SK-N-SH treated with all-trans-retinoic acid at 6 μM for 48 hours (cell line): ENCODE measurements around the gene PRKAG2.

Experiments used
- ATAC-seq: fragments of 200-7000 bp; cut with Tn5 transposase; 3 replicates; pipeline ENCODE4 v1.9.1; 2020; ENCODE audit warnings: mild to moderate bottlenecking, moderate library complexity
- ARNTL ChIP-seq: fragments of 450-650 bp; formaldehyde crosslinking; IDR thresholded peaks from 2 replicates; pipeline ENCODE4 v1.5.0; 2020; ENCODE audit warnings: low read depth, mild to moderate bottlenecking, moderate library complexity, borderline replicate concordance
- BACH2 ChIP-seq: fragments of 250-450 bp; sonication (Bioruptor Pico); IDR thresholded peaks from 2 replicates; pipeline ENCODE4 v1.9.0; 2021; ENCODE audit warnings: mild to moderate bottlenecking, borderline replicate concordance
- CREB5 ChIP-seq: fragments of 250-450 bp; sonication (Bioruptor Pico); IDR thresholded peaks from 2 replicates; pipeline ENCODE4 v1.5.1; 2020; ENCODE audit warnings: low read depth, mild to moderate bottlenecking, moderate library complexity
- CSDC2 ChIP-seq: fragments of 250-450 bp; sonication (Bioruptor Pico); IDR thresholded peaks from 2 replicates; pipeline ENCODE4 v1.5.0; 2020; ENCODE audit warnings: mild to moderate bottlenecking, moderate library complexity
- ESRRG ChIP-seq: fragments of 250-450 bp; sonication (Bioruptor Pico); IDR thresholded peaks from 2 replicates; pipeline ENCODE4 v1.6.1; 2021; ENCODE audit warnings: mild to moderate bottlenecking
- GLIS3 ChIP-seq: fragments of 250-450 bp; sonication (Bioruptor Pico); IDR thresholded peaks from 2 replicates; pipeline ENCODE4 v1.5.0; 2020; ENCODE audit warnings: mild to moderate bottlenecking, moderate library complexity
- ISL1 ChIP-seq: fragments of 250-450 bp; sonication (Bioruptor Pico); IDR thresholded peaks from 2 replicates; pipeline ENCODE4 v2.1.2; 2022; ENCODE audit warnings: mild to moderate bottlenecking, moderate library complexity
- PATZ1 ChIP-seq: fragments of 250-450 bp; sonication (Bioruptor Pico); IDR thresholded peaks from 2 replicates; pipeline ENCODE4 v1.8.0; 2020; ENCODE audit warnings: mild to moderate bottlenecking, moderate library complexity, borderline replicate concordance
- PPARA ChIP-seq: fragments of 250-450 bp; sonication (Bioruptor Pico); IDR thresholded peaks from 2 replicates; pipeline ENCODE4 v1.5.0; 2020; ENCODE audit warnings: mild to moderate bottlenecking, borderline replicate concordance
- RARB ChIP-seq: fragments of 250-450 bp; sonication (Bioruptor Pico); IDR thresholded peaks from 2 replicates; pipeline ENCODE4 v1.8.0; 2021; ENCODE audit warnings: mild to moderate bottlenecking, moderate library complexity
- SNAI2 ChIP-seq: fragments of 250-450 bp; sonication (Bioruptor Pico); IDR thresholded peaks from 2 replicates; pipeline ENCODE4 v1.5.0; 2020; ENCODE audit warnings: mild to moderate bottlenecking, moderate library complexity
- TCF4 ChIP-seq: fragments of 250-450 bp; sonication (Bioruptor Pico); IDR thresholded peaks from 2 replicates; pipeline ENCODE4 v1.8.0; 2021; ENCODE audit warnings: mild to moderate bottlenecking, moderate library complexity, borderline replicate concordance
- TOX ChIP-seq: fragments of 250-450 bp; sonication (Bioruptor Pico); IDR thresholded peaks from 2 replicates; pipeline ENCODE4 v1.8.0; 2021; ENCODE audit warnings: mild to moderate bottlenecking, moderate library complexity, borderline replicate concordance
- ZC3H10 ChIP-seq: fragments of 250-450 bp; sonication (Bioruptor Pico); IDR thresholded peaks from 2 replicates; pipeline ENCODE4 v1.5.1; 2021; ENCODE audit warnings: mild to moderate bottlenecking, moderate library complexity
- ZFP3 ChIP-seq: fragments of 250-450 bp; sonication (Bioruptor Pico); IDR thresholded peaks from 2 replicates; pipeline ENCODE4 v1.5.0; 2020; ENCODE audit warnings: mild to moderate bottlenecking, moderate library complexity
- ZFP30 ChIP-seq: fragments of 450-650 bp; formaldehyde crosslinking; IDR thresholded peaks from 2 replicates; pipeline ENCODE4 v1.5.0; 2022; ENCODE audit warnings: mild to moderate bottlenecking, moderate library complexity
- ZNF565 ChIP-seq: fragments of 450-650 bp; formaldehyde crosslinking; conservative IDR thresholded peaks from 2 replicates; pipeline ENCODE4 v1.5.0; 2020; ENCODE audit warnings: low read depth, mild to moderate bottlenecking, moderate library complexity
- ZNF70 ChIP-seq: fragments of 450-650 bp; formaldehyde crosslinking; IDR thresholded peaks from 2 replicates; pipeline ENCODE4 v1.5.0; 2020; ENCODE audit warnings: mild to moderate bottlenecking, moderate library complexity
- ZNF8 ChIP-seq: fragments of 450-650 bp; formaldehyde crosslinking; IDR thresholded peaks from 2 replicates; pipeline ENCODE4 v1.5.0; 2020; ENCODE audit warnings: mild to moderate bottlenecking, moderate library complexity
- TF ChIP-seq, protein P1 (sequence below): fragments of 250-450 bp; sonication (Bioruptor Pico); IDR thresholded peaks from 2 replicates; pipeline ENCODE4 v1.8.0; 2021; ENCODE audit warnings: low read depth, mild to moderate bottlenecking, moderate library complexity, borderline replicate concordance
- TF ChIP-seq, protein P2 (sequence below): fragments of 250-450 bp; sonication (Bioruptor Pico); IDR thresholded peaks from 2 replicates; pipeline ENCODE4 v1.5.0; 2020; ENCODE audit warnings: mild to moderate bottlenecking, moderate library complexity
- TF ChIP-seq, protein P3 (sequence below): fragments of 250-450 bp; sonication (Bioruptor Pico); IDR thresholded peaks from 2 replicates; pipeline ENCODE4 v1.5.1; 2021; ENCODE audit warnings: mild to moderate bottlenecking, moderate library complexity

The PRKAG2 gene

DNA sequence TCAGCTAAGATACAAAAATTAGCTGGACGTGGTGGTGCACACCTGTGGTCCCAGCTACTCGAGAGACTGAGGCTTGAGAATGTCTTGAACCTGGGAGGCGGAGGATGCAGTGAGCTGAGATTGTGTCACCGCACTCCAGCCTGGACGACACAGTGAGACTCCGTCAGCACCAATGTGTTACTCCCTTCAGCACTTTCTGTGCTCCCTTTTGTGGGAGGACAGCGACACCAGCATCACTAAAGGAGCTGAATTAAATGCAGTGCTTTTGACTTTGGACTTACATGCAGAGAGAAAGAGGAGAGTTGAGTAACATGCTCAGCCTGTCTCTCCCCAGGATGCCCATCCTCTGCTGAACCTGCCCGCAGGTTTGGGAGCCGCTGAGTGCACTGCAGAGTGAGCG is 265.0 kb downstream of the PRKAG2 start (continued):
- TF ChIP-seq, protein P1, sequence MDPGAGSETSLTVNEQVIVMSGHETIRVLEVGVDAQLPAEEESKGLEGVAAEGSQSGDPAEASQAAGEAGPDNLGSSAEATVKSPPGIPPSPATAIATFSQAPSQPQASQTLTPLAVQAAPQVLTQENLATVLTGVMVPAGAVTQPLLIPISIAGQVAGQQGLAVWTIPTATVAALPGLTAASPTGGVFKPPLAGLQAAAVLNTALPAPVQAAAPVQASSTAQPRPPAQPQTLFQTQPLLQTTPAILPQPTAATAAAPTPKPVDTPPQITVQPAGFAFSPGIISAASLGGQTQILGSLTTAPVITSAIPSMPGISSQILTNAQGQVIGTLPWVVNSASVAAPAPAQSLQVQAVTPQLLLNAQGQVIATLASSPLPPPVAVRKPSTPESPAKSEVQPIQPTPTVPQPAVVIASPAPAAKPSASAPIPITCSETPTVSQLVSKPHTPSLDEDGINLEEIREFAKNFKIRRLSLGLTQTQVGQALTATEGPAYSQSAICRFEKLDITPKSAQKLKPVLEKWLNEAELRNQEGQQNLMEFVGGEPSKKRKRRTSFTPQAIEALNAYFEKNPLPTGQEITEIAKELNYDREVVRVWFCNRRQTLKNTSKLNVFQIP (CRISPR knock-in tag) = no peak
- TF ChIP-seq, all 23 proteins: peak for 0

DNA sequence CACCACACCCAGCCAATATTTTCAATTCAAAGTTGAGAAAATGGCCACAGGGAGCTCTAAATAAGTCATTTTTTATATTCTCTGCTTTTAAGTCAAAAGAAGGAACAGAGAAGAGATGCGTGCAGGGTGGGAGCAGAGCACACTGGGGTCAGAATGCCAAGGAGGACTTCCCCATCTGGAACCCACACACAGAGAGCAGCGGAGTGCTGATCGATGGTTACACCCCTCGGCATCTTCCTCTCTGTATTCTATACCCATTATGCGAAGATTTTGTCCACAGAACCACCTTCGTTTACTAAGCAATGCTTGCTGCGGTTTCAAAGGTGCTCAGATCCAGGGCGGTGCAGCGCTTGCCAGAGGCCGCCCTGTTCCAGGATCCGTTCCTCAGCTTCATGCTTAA is 265.9 kb downstream of the PRKAG2 start:
- TF ChIP-seq ZC3H10 (CRISPR knock-in tag) (no peak), ARNTL (CRISPR knock-in tag) (no peak), GLIS3 (CRISPR knock-in tag) (no peak), ZNF70 (CRISPR knock-in tag) (no peak), TOX (CRISPR knock-in tag) (no peak), PPARA (no peak), ESRRG (CRISPR knock-in tag) (no peak), CSDC2 (CRISPR knock-in tag) (no peak), ISL1 (CRISPR knock-in tag) (no peak), RARB (CRISPR knock-in tag) (no peak), ZNF565 (CRISPR knock-in tag) (no peak), ZFP3 (no peak), ZFP30 (CRISPR knock-in tag) (no peak), BACH2 (no peak), ZNF8 (CRISPR knock-in tag) (no peak), CREB5 (no peak)
- TF ChIP-seq, protein P2, sequence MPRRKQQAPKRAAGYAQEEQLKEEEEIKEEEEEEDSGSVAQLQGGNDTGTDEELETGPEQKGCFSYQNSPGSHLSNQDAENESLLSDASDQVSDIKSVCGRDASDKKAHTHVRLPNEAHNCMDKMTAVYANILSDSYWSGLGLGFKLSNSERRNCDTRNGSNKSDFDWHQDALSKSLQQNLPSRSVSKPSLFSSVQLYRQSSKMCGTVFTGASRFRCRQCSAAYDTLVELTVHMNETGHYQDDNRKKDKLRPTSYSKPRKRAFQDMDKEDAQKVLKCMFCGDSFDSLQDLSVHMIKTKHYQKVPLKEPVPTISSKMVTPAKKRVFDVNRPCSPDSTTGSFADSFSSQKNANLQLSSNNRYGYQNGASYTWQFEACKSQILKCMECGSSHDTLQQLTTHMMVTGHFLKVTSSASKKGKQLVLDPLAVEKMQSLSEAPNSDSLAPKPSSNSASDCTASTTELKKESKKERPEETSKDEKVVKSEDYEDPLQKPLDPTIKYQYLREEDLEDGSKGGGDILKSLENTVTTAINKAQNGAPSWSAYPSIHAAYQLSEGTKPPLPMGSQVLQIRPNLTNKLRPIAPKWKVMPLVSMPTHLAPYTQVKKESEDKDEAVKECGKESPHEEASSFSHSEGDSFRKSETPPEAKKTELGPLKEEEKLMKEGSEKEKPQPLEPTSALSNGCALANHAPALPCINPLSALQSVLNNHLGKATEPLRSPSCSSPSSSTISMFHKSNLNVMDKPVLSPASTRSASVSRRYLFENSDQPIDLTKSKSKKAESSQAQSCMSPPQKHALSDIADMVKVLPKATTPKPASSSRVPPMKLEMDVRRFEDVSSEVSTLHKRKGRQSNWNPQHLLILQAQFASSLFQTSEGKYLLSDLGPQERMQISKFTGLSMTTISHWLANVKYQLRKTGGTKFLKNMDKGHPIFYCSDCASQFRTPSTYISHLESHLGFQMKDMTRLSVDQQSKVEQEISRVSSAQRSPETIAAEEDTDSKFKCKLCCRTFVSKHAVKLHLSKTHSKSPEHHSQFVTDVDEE (CRISPR knock-in tag) = no peak
- TF ChIP-seq, protein P1 (CRISPR knock-in tag) = no peak
- TF ChIP-seq, protein P3, sequence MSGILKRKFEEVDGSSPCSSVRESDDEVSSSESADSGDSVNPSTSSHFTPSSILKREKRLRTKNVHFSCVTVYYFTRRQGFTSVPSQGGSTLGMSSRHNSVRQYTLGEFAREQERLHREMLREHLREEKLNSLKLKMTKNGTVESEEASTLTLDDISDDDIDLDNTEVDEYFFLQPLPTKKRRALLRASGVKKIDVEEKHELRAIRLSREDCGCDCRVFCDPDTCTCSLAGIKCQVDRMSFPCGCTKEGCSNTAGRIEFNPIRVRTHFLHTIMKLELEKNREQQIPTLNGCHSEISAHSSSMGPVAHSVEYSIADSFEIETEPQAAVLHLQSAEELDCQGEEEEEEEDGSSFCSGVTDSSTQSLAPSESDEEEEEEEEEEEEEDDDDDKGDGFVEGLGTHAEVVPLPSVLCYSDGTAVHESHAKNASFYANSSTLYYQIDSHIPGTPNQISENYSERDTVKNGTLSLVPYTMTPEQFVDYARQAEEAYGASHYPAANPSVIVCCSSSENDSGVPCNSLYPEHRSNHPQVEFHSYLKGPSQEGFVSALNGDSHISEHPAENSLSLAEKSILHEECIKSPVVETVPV (CRISPR knock-in tag) = no peak
- ATAC-seq = no peak

GRCh38 chr7:151608031-151608551 is 268.8 kb downstream of the PRKAG2 start:
- peak; percentile 47; the same call in 2 of the 3 replicates for ATAC-seq
- TF ChIP-seq ZFP30 (CRISPR knock-in tag) = no peak
- no peak for TF ChIP-seq PATZ1 (CRISPR knock-in tag)
- TF ChIP-seq, protein P1 (CRISPR knock-in tag) = no peak
- TF ChIP-seq CSDC2 (CRISPR knock-in tag) = no peak
- TF ChIP-seq SNAI2 (CRISPR knock-in tag) = no peak
- TF ChIP-seq ZNF8 (CRISPR knock-in tag) = no peak
- no peak for TF ChIP-seq TCF4 (CRISPR knock-in tag)
- no peak for TF ChIP-seq CREB5
